Measurements from ENCODE around the gene CHTF18.
A peak's percentile ranks its signal among the peaks of the same experiment; 100 is the strongest.
"Not testable (repeated sequence)": the region's sequence is repeated elsewhere in the genome, so short reads cannot be mapped to it uniquely, and the experiment has no call there.

Gene CHTF18

DNA sequence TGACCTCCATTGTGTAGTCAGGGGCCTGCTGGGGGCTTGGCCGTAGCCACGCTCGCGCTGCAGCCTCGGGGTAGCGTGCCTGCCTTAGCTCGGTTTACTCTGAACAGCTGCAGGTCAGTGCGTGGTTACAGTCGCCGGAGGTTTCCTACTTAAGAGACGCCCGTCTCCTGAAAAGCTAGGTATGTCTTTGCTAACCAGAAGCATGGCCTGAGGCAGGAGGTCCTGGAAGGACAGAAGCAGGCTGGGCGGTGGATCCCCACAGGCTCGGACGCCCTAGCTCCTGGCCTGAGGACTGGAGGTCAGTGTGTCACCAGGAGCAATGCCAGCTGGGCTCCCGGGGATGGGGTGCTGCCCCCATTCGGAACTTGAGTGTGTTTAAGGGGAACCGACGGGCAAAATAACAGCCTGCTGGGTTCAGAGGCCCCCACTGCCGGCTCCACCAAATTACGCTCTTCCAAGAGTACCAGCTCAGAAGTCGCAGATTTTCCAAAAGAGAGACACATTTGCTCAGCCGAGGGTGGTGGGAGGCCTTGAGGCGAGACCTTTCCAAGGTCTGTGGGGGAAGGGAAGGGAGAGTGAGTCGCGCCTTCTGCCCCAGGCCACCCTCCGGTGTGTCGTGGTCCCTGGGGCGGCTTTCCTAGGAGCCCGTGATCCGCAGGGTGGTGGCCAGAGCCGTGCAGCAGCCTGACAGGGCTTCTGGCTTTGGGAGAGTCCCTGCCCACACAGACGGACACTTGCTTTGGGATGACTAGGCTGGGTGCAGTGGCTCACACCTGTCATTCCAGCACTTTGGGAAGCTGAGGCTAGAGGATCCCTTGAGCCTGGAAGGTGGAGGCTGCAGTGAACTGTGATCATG is 16.0 kb downstream of the CHTF18 start:
- DNase-seq (ENCODE audit: low read depth in 2 of 2, low spot score in 1 of 2): no peak

DNA sequence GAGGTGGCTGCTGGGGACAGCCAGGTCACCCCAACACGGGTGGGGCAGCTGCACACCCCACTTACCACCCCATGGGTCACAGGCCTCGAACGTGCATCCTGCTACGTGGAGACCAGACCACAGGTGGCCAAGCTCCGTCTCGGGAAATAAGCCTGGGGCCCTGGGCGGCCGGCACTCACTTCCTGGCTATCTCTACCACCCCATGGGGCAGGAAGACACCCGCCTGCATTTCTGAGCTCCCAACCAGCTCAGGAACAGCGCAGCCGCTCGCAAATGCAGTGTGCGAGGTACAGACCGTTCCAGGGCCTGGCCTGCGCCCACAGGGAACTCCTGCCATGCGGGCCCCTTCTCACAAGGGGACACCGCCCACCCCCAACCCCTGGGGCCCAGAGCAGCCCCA is 17.1 kb downstream of the CHTF18 start:
- DNase-seq (ENCODE audit: low read depth in 2 of 2, low spot score in 1 of 2): no peak

DNA sequence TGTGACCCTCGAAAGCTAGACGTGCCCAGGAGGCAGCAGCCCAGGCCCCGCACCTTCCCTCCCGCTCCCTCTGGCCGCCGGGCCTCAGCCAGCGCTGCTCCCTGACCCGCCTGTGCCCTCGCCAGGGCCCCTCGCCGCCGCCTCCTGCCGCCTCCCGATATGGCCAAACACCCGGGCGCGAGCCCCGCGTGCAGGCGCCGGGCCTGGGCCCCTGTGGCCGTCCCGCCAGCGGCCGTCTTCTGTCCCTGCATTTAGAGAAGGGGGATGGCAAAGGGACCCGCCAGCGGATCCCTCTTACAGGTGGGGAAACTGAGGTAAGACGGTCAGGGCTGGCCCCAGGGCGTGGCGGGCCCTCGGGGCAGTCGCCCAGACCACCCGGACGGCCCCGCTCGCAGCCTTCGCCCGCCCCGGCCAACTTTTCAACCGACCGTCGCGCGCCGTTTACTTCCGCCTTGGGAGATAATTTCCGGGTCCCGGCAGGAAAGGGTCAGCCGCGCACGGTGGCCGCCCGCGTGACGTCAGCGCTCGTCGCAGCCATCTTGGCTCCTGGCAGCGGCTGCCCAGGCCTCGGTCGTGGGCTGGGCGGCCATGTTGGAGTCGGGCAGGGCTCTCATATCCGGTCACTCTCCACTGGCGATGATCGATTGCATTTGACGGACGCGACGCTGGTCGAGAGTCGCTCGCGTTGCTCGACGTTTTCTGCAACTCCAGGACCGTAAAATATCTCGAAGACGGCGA is 19.1 kb downstream of the CHTF18 start:
- DNase-seq (ENCODE audit: low read depth in 2 of 2, low spot score in 1 of 2): peak; percentile 53 to 80

DNA sequence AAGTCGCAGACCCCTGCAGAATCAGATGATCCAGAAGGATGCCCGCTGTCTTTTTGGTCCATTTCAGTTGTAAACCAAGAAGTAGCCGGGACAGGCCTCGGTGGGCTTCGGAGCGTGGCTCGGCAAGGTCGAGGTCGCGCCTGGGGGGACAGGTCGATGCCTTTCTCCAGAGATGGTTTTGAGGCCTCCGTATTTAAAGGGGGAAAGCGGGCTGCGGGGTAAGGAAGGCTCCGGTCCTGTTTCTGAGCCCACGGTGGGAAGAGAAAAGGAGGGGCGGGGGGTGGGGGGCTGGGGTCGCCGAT is 19.6 kb downstream of the CHTF18 start:
- DNase-seq (ENCODE audit: low read depth in 2 of 2, low spot score in 1 of 2): no peak

DNA sequence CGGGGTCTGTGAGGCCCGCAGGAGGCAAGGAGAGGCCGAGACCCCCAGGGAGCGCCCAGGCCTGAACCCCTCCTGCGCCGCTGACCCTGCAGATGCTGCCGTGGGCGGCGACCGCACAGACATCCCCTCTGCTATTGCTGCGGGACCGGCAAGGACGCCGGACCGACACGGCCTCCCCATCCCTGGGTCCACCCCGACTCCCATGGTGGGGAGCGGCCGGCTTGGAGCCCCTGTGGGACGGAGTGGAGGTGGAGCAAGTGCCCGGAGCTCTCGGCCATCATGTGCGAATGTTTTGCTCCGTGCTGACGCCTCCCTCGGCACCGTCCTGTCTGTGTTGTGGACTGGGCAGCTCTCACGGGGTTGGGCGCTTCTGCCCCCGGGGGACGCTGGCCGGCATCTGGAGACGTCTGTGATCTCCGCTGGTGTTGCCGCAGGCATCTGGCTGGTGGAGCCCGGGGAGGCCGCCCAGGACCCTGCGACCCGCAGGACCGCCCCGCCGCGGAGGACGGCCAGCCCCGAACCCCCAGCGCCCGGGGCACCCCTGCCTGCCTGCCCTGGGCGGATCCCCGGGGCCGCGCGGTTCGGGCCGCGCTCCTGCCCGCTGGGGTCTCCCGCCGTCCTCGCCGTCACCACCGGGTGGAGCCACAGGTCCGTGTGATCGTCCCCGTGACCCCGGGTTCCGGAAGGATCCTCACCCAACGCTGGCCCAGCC is 24.9 kb downstream of the CHTF18 start:
- no peak for DNase-seq (ENCODE audit: low read depth in 2 of 2, low spot score in 1 of 2)

DNA sequence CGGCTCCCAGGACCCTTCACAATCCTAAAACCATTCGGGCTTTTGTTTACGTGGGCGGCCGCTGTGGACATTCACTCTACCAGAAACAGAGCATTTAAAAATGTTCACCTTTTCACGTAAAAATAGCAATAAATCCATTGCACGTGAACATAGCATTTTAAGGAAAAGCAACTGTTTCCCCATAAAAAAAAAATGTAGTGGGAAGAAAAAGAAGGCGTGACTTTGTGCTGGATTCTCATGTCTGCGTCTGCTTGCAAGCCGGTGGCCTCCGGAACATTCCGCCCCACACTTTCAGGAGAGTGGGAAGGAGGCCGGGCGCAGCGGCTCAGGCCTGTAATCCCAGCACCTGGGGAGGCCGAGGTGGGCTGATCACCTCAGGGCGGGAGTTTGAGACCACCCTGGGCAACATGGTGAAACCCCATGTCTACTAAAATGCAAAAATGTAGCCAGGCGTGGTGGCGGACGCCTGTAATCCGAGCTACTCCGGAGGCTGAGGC is 25.5 kb downstream of the CHTF18 start:
- no peak for DNase-seq (ENCODE audit: low read depth in 2 of 2, low spot score in 1 of 2)

DNA sequence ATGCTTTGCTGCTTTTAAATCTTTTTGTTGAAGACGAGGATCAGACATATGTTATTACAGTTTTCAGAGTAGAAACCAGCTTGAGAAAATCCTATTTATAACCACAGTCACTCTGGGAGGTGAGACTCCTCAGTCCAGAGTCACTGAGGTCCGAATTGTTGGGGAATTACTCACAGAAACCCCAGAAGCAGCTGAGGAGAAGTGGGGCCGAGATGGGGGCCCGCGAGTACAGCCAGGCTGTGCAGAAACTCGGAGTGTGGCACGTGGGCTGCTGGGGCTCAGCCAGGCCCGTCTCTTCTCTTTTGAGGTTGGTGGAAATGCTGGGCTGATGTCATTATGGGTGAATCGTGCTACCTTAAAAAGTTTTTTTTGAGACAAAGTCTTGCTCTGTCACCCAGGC is 26.6 kb downstream of the CHTF18 start:
- no peak for DNase-seq (ENCODE audit: low read depth in 2 of 2, low spot score in 1 of 2)

DNA sequence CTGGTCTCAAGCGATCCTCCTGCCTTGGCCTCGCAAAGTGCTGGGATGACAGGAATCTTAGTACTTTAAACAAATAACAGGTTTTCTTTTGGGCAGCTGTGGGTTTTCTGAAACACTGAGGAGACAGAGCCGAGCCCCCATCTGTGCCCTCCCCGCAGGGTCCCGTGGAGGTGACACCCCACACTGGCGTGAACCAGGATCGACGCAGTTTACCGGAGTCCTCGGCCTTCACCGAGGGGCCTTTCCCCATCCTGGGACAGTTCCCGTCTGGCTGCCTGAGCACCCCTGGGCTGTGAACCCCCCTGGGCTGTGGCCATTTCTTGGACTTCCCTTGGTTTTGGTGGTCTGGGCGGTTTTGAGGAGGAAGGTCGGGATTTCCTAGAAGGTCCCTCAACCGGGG is 27.4 kb downstream of the CHTF18 start:
- DNase-seq (ENCODE audit: low read depth in 2 of 2, low spot score in 1 of 2): no peak

DNA sequence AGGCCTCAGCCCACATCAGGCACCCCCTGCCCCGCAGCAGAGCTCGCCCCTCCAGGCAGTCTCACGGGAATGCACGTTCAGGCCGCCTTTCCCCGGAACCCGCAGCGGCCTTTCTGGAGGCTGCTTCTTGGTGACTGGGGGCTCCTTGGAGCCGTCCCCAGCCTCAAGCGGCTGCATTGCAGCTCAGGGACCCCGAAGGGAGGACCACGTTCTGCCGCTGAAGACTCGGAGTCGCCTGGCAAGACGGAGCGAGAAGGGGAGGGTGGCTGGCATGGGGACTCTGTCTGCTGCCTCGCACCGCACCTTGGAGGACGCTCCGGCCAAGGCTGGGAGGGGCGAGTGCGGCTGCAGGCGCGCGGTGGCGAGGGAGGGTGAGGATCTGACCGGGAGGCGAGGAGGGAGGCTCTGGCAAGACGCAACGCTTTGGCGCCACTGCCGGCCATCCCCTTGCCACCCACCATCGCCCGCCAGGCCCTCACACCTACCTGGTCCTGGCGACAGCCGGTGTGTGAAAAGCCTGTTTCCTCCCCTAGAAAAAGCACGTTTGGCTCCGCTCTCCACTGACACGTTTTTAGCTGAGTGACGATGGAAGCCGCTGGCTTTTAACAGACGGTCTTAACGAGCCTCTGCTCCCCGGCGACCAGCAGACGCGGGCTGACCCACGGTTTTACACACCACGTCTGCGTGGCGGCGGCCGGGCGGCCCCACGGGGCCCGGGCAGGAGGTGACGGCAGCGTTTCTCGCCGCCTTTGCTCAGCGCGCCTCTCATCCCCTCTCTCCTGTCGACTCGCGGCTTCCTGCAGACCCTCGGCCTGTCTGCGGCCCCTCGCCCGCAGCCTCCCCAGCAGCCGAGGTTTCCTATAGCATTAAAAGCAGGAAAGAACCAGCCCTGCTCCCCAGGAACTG is 28.8 kb downstream of the CHTF18 start:
- DNase-seq (ENCODE audit: low read depth in 2 of 2, low spot score in 1 of 2): no peak

DNA sequence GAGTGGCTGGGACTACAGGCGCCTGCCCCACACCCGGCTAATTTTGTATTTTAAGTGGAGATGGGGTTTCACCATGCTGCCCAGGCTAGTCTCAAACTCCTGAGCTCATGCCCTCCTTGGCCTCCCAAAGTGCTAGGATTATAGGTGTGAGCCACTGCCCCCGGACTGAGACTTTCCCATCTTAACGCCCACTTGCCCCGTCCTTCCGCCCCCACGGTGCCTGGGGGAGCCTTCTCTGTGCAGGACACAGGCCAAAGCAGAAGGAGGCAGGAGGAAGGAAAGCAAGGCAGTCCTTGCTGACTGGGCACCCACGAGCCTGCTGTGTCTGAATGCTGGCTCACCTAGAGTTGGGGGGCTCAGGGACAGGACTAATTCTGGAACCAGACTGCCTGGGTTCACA is 29.7 kb downstream of the CHTF18 start:
- no peak for DNase-seq (ENCODE audit: low read depth in 2 of 2, low spot score in 1 of 2)

DNA sequence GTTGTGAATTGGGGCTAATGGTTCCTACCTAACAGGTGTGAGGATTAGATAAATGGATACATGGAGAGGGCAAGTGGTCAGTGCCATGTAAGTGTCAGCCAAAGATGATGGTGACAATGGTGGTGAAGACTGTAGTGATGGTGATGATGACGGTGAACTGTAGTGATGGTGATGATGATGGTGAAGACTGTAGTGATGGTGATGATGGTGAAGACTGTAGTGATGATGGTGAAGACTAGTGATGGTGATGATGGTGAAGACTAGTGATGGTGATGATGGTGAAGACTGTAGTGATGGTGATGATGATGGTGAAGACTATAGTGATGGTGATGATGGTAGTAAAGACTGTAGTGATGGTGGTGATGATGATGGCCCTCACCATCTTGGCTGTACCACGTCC is 30.2 kb downstream of the CHTF18 start:
- no peak for DNase-seq (ENCODE audit: low read depth in 2 of 2, low spot score in 1 of 2)

DNA sequence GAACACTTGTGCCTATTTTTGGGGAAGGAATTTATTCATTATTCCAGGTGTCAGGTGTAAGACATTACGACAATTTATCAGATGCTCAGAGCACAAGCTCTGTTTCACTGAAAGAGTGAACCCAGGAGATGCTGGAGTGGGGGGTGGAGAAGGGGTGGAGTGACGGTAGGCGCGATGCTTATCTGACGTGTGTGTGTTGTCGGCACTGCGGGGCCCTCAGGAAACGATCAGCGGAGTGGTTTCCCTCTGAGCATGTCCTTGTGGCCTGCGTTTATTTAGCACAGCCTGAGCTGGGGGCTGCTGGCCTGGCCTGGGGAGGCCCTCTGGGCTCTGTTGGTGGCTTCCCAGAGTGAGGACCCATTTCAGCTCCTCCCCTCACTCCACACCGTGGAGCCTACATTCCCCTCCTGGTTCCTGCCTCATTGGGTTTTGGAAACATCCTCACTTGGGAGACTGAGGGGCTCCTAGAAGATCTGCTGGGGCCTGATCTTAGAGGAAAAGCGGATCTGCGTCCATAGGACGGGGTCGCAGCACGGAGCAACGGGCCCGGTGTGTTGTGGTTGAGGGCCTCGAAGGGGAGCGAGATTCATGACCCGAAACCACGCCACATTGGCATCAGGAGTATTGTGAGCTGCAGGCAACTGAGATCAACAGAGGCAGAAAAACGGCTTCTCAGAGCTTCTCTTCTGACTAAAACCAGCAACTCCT is 31.1 kb downstream of the CHTF18 start:
- no peak for DNase-seq (ENCODE audit: low read depth in 2 of 2, low spot score in 1 of 2)

DNA sequence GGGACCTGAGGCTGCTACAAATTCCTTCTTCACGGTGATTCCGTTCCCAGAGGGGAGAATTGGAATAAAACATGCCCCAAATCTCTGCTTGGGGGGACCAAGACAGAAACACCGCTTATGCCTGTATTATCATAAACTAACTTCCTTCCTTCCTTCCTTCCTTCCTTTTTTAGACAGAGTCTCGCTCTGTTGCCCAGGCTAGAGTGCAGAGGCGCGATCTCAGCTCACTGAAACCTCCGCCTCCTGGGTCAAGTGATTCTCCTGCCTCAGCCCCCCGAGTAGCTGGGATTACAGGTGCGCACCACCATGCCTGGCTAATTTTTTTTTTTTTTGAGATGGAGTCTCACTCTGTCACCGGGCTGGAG is 31.6 kb downstream of the CHTF18 start:
- not testable (repeated sequence) for DNase-seq (ENCODE audit: low read depth in 2 of 2, low spot score in 1 of 2)

DNA sequence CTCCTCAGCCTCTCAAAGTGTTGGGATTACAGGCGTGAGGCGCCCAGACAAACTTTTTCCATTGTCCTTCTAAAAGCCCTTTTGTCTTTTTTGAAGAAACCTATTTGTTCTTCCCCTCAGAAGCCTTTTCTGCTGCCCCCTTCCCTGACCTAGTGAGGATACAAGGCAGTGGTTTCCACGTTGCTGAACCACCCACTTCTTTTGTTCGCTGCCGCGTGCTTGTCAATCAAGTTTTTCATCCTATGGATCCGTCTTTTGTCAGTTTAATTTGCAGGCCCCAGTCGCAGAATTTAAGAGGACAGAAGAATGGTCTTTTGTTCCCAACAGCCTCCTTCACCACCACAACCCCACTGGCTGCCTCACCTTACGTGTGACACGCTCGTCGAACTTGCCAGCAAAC is 32.3 kb downstream of the CHTF18 start:
- DNase-seq (ENCODE audit: low read depth in 2 of 2, low spot score in 1 of 2): no peak

DNA sequence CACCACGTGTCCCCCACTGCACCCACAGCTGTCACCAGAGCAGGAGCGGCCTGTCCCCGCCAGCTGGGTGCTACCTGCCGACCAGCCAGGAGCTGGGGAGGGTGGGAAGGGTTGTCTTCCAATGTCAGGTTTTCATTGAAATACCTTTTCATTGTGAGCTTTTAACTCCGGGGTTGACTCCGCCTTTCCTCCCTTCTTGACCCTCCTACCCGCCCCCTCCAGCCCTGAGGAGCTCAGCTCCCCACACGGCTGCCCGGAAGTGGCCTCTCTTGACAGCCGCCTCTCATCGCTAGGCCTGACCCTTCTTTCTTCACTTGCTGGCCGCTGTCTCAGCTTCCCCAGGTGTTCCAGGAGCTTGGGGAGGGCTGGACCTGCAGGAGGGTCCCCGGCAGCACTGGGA is 33.3 kb downstream of the CHTF18 start:
- no peak for DNase-seq (ENCODE audit: low read depth in 2 of 2, low spot score in 1 of 2)

DNA sequence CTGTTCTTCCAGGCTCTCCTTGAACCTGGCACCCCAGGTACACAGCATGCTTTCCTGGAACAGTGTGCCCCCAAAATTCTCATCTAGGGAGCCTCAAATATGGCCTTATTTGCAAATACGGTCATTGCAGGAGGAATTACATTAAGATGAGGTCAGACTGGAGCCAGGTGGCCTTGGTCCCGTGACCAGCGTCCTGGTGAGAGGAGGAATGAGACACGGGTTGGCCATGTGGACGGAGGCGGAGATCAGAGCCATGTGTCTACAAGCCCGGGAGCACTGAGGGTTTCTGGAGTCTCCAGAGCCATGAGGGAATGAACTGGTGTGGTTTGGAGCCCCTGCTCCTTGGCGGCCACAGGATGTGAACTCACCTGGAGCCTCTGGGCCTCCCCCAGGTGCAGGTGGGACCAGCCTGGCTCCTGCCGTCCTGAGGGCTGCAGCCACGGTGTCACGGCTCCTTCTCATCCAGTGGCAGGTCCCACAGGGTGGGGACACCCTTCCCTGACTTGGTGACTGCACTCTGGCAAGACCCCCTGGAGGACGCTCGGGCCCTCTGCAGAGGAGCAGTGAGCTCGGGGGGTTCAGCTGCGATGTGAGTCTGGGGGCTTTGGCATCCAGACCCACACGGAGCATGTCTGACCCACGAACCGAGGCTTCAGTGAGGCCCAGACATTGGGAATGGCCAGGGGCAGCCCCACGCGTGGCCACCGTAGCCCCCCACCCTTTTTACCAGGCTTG is 33.9 kb downstream of the CHTF18 start:
- DNase-seq (ENCODE audit: low read depth in 2 of 2, low spot score in 1 of 2): no peak

DNA sequence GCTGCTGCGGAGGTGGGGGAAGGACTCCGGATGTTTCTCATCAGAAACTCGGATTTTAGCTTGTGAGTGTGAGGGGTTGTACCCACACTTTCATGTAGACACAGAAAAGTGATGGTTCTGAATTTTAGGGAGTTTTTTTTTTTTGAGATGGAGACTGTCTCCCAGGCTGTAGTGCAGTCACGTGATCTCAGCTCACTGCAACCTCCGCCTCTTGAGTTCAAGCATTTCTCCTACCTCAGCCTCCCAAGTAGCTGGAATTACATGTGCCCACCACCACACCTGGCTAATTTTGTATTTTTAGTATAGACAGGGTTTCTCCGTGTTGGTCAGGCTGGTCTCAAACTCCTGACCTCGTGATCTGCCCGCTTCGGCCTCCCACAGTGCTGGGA is 34.5 kb downstream of the CHTF18 start:
- no peak for DNase-seq (ENCODE audit: low read depth in 2 of 2, low spot score in 1 of 2)

DNA sequence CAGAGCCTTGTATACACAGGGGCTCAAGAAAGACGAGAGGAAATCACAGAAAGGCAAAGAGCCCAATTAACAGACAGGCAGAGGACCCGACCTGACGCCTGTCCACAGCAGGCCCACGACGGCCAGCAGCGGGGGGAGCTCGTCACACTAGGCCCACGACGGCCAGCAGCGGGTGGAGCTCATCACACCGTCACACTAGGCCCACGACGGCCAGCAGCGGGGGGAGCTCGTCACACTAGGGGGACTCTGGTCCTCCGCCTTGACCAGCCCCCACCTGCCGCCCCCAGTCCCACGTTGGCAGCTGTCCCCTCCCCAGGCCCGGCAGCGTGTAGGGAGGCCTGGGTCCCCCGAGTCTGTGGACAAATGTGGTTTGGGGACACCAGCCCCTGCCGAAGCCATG is 35.8 kb downstream of the CHTF18 start:
- no peak for DNase-seq (ENCODE audit: low read depth in 2 of 2, low spot score in 1 of 2)

DNA sequence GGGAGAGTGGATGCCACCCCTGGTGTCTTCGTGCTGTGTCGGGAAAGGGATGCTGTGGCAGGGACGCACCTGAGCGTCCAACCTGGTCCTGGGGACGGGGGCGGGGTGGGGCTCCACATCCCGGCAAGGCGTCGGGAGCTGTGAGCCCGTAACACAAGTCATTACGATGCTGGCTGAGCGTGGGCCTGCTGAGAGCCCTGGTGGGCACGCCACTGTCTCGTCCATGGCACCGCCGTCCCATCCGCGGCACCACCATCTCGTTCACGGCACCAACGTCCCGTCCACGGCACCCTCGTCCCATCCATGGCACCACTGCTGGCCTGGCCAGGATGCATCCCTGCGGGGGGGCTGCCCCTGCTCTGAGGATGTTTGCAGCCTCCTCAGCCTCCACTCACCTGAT is 36.2 kb downstream of the CHTF18 start:
- no peak for DNase-seq (ENCODE audit: low read depth in 2 of 2, low spot score in 1 of 2)
